ENCODE measurements around the gene SELENOT.
"Not testable (repeated sequence)": the region's sequence is repeated elsewhere in the genome, so short reads cannot be mapped to it uniquely, and the experiment has no call there.

Gene SELENOT, protein sequence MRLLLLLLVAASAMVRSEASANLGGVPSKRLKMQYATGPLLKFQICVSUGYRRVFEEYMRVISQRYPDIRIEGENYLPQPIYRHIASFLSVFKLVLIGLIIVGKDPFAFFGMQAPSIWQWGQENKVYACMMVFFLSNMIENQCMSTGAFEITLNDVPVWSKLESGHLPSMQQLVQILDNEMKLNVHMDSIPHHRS

GRCh38 chr3:150603153-150603979, at the start of gene SELENOT:
TSS of gene SELENOT (plus strand) at chr3:150603321. CDS start at chr3:150603363, 42 bp downstream.
- peak; percentile 83 to 88 for DNase-seq (ENCODE audit: low read depth in 2 of 2)

DNA sequence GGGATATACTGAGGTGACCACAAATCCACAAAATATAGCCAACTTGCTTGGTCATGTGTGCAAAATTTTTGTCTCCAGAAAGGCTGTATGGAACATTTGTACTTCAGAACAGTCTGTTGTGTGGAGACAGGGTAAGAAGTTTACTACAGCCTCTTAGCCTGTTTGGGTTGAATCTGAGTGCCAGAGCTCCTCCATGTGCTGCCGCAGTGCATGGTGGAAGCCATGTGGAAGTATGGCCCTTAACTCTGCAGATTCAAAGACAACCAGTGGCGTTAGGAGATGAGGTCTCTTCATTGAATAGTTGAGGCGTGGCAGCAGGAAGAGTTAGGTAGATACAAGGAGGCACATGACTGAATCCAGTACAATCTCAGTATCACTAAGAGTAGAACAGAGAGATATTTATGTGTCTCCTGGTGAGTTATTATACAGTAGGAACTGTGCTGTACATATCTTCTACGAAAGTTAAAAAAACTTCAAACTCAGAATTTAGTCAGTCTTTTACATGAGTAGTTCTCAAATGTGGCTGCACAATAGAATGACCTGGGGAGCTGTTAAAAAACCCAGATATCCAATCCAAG, 47.2 kb upstream of the SELENOT start:
- DNase-seq (ENCODE audit: low read depth in 2 of 2): no peak

GRCh38 chr3:150556792-150557191, 46.3 kb upstream of the SELENOT start:
- no peak for DNase-seq (ENCODE audit: low read depth in 2 of 2)

DNA sequence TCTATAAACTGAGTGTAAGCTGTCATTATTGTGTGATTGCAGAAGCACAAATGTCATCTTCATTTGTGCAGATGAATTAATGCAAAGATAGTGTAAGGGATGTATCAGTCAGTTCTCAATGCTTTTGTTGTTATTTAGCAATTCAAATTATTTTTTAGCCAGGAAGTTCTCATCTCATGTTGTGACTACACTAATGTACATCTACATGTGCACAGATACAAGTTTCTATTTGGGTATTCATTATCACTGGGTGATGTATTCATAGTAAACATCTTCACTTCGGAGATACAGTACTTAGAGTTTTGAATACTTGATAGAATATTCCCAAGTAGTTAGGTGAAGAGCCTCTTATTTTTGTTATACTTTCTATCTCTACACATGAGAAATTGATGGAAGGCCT, 45.4 kb upstream of the SELENOT start:
- DNase-seq (ENCODE audit: low read depth in 2 of 2): no peak

GRCh38 chr3:150564243-150564642, 38.9 kb upstream of the SELENOT start:
- no peak for DNase-seq (ENCODE audit: low read depth in 2 of 2)

GRCh38 chr3:150567328-150567727, 35.8 kb upstream of the SELENOT start:
- no peak for DNase-seq (ENCODE audit: low read depth in 2 of 2)

- DNase-seq (ENCODE audit: low read depth in 2 of 2): no peak
These were observed 25.3 kb upstream of the SELENOT start for GRCh38 chr3:150577855-150578254.

DNA sequence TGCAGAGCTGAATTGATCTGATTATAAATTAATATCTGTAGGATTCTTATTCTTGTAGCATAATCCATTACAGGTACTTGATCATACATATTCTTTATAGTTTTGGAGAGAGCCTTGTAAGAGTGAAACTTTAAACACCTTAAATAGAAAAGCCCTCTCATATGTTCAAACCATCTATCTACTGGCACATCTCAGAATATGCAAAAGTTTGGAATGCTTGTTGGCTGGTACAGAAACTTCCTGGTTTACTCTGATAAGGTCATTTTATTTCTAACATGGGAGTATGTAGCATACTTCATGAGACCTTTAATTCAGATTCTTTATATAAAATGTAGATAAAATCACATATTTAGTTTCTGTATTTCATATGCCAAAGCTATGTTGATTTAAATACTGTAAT, 21.9 kb upstream of the SELENOT start:
- no peak for DNase-seq (ENCODE audit: low read depth in 2 of 2)

GRCh38 chr3:150582620-150583019, 20.5 kb upstream of the SELENOT start:
- no peak for DNase-seq (ENCODE audit: low read depth in 2 of 2)

- DNase-seq (ENCODE audit: low read depth in 2 of 2): no peak
These were observed 20.1 kb upstream of the SELENOT start for GRCh38 chr3:150583028-150583427.

GRCh38 chr3:150588027-150588830, 14.9 kb upstream of the SELENOT start:
- no peak for DNase-seq (ENCODE audit: low read depth in 2 of 2)

DNA sequence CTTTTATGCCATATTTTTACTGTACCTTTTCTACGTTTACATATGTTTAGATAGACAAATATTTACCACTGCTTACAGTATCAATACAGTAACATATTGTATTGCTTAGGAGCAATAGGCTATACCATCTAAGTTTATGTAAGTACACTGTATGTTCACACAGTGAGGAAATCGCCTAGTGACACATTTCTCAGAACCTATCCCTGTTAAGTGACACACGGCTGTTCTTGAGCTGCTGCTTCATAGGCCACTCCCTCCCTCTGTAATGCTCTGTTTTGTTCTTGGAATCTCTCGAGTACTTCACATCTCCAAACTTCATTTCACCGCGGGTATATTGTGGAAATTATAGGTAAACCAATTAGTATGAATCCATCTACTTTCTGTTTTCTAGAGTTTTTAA, 13.4 kb upstream of the SELENOT start:
- no peak for DNase-seq (ENCODE audit: low read depth in 2 of 2)

DNA sequence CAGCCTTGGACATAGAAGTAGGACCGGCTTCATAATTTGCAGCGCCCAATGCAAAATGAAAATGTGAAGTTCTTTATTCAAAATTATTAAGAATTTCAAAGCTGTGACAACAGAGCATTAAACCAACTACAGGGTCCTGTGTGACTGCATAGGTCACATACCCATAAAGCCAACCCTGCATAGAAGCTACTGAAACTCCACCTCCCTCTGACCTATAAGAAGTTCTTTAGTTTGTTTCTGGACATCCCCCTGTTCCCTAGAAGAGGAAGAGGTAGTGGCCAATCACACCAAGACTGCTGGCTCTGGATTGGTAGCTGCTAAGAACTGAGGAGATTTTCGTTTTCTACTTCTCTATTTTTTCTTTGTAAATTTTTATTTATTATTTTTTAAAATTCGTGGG, 9.0 kb upstream of the SELENOT start:
- DNase-seq (ENCODE audit: low read depth in 2 of 2): no peak

GRCh38 chr3:150597646-150598045, 5.5 kb upstream of the SELENOT start:
- DNase-seq (ENCODE audit: low read depth in 2 of 2): no peak

GRCh38 chr3:150599611-150600297, 3.4 kb upstream of the SELENOT start:
- no peak for DNase-seq (ENCODE audit: low read depth in 2 of 2)

- DNase-seq (ENCODE audit: low read depth in 2 of 2): not testable (repeated sequence)
These were observed 2.2 kb upstream of the SELENOT start for GRCh38 chr3:150600647-150601530.

DNA sequence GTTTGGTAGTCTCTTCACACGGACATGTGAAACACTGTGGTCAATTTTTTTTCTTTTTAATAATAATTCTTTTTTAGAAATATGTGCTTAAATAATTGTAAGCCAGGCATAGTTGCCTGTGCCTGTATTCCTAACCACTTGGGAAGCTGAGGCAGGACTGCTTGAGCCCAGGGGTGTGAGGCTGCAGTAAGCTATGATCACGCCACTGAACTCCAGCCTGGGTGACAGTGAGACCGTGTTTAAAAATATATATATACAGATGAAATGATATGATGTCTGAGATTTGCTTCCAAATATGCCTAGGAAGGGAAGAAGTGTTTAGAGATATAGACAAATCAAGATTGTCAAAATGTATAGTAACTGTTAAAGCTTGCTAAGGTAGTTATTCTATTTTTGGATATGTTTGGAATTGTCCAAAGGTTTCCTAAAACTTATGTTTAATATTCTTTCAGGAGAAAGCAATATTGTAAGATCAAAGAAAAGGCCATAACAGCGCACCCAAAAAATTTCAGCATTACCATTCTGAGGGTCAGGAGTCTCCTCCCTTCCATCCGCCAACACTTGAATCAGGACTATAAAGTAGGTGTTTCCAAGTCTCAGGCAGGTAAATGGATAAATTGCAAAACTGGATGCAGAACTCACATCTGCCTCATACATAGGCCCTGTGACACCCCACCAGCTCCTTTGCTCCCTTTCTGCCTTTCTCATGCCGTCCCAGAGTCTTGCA, 532 bp upstream of the SELENOT start:
- DNase-seq (ENCODE audit: low read depth in 2 of 2): no peak

GRCh38 chr3:150603980-150604319, 829 bp downstream of the SELENOT start:
- DNase-seq (ENCODE audit: low read depth in 2 of 2): no peak

DNA sequence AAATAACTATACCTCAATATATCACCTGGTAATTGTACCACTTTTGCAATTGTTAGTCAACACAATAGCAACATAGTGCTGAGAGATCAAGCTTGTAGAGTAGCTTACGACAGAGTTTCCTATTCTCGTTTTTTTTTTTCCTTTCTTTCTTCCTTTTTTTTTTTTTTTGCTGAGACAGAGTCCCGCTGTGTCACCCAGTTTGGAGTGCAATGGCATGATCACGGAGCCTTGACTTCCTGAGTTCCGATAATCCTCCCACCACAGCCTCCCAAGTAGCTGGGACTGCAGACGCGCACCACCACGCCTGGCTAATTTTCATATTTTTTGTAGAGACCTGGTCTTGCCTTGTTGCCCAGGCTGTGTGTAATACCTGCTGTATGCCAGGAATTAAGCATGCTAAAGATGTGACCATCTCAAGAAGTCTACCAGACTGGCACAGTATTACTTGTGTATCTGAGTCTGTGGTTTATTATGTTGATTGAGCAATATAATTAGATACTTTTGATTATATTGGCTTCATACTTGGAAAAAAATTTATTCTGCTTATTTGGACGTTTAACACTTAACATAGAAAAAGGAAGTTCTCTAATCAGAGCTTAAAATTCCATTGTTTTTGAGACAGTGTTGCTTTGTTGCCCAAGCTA, 3.0 kb downstream of the SELENOT start:
- no peak for DNase-seq (ENCODE audit: low read depth in 2 of 2)

Data from stimulated activated CD4-positive, alpha-beta T cell treated with anti-CD3 and anti-CD28 coated beads, Interleukin-1b, Interleukin-23, amount 100 ng/mL, for 1 hour (primary cell).